Esophagus muscularis mucosa (tissue), 4 donors: ENCODE measurements around the gene BTBD17. TPM values are rescaled to one million over a fixed set of nuclear protein-coding genes. Genes with fewer than 3 reads are reported as not detected.
A peak's percentile ranks its signal among the peaks of the same experiment; 100 is the strongest.

ENCODE experiments used
- DNase-seq: peaks from one replicate; pipeline ENCODE4 v3.0.0-alpha.2; 2017; ENCODE audit errors: extremely low spot score
- H3K27ac ChIP-seq, 4 donors: fragments of 200-600 bp; sonication (generic); replicated peaks in 1 of 4; 1 replicate in 3 of 4; 2 replicates in 1 of 4; pipeline ENCODE4 v1.5.1; 2016 to 2019; ENCODE audit warnings: mild to moderate bottlenecking in 1 of 4
- H3K27me3 ChIP-seq, 4 donors: fragments of 200-600 bp; sonication (generic); one replicate each; pipeline versions ENCODE4 v1.5.1 to v1.6.0; 2016 to 2019
- H3K36me3 ChIP-seq, 4 donors: fragments of 200-600 bp; sonication (generic); one replicate each; pipeline ENCODE4 v1.5.1; 2016 to 2019
- H3K4me1 ChIP-seq, 4 donors: fragments of 200-600 bp; sonication (generic); one replicate each; pipeline ENCODE4 v1.5.1; 2016 to 2019
- H3K4me3 ChIP-seq, 4 donors: fragments of 200-600 bp; sonication (generic); 1 replicate in 2 of 4; 2 replicates in 2 of 4; pipeline ENCODE4 v1.5.1; 2016 to 2019; ENCODE audit warnings: mild to moderate bottlenecking in 4 of 4, moderate library complexity in 1 of 4
- H3K9me3 ChIP-seq, 4 donors: fragments of 200-600 bp; sonication (generic); 1 replicate in 3 of 4; 2 replicates in 1 of 4; pipeline ENCODE4 v1.5.1; 2016 to 2019
- CTCF ChIP-seq, 3 experiments: fragments of 200-600 bp in 2 of 3; fragments of 450-650 bp in 1 of 3; sonication (generic) in 2 of 3; IDR thresholded peaks; one replicate each; pipeline ENCODE4 v1.5.1; 2017 to 2019; ENCODE audit warnings: antibody characterized with exemption in 3 of 3, mild to moderate bottlenecking in 2 of 3, moderate library complexity in 1 of 3
- EP300 ChIP-seq: sonication (generic); formaldehyde crosslinking; IDR thresholded peaks from one replicate; pipeline ENCODE4 v1.6.1; 2017; ENCODE audit warnings: antibody characterized with exemption
- POLR2A ChIP-seq: fragments of 450-650 bp; IDR thresholded peaks from one replicate; pipeline ENCODE4 v1.6.1; 2017; ENCODE audit warnings: antibody characterized with exemption, moderate library complexity, mild to moderate bottlenecking, low read depth
- POLR2AphosphoS5 ChIP-seq, 2 donors: sonication (generic); formaldehyde crosslinking; IDR thresholded peaks; one replicate each; pipeline ENCODE4 v1.6.1; 2017; ENCODE audit warnings: antibody characterized with exemption in 2 of 2
- WGBS: methylation state at CpG from one replicate; pipeline ENCODE4 v1.1.5; 2018; 5-methylcytosine and 5-hydroxymethylcytosine counted together
- intact Hi-C: fragments of 100-400 bp; cut with DNase I; formaldehyde crosslinking; loops from one replicate; pipeline ENCODE4 v1.15.1; 2023
- total RNA-seq, 4 donors: library from RNA; depleted of rRNA; stranded (reverse); fragments of >200 nt; gene quantifications; one replicate each; pipeline versions ENCODE4 v1.1.0 to v1.2.1, GENCODE V29; 2016

Gene BTBD17
- total RNA-seq, 4 donors from 2014 or later = 0.17 TPM; not detected in 3

- Histone ChIP-seq H3K9me3 (no peaks in the 10 kb centered on the region), H3K36me3 (no peaks in the 10 kb centered on the region), H3K27me3 (peaks cover 0 to 100% (median 47%) of the 10 kb centered on the region in 4 donors), H3K27ac (no peak overlapping the region), H3K4me1 (peaks cover 0 to 34% (median 23%) of the 10 kb centered on the region in 4 donors), H3K4me3 (peak overlapping the region; percentile 26 to 43 (median 38))
- TF ChIP-seq POLR2AphosphoS5 (IDR thresholded peaks at IDR 0.05) (no peak), CTCF (IDR thresholded peaks at IDR 0.05) (no peak), POLR2A (no peak), EP300 (no peak)
- DNase-seq = no peak
- WGBS = 18% methylated on average over 8 of the region's 105 CpGs
- intact Hi-C loops = no loop called here
These were observed 4.8 kb downstream of the BTBD17 start for GRCh38 chr17:74356646-74357465.

- 79% methylated on average over 8 of the region's 8 CpGs for whole genome bisulfite sequencing
- Histone ChIP-seq H3K9me3 (no peaks in the 10 kb centered on the region), H3K27me3 (peaks cover 0 to 100% (median 34%) of the 10 kb centered on the region in 4 donors), H3K27ac (no peak overlapping the region), H3K4me3 (no peak overlapping the region), H3K4me1 (peaks cover 0 to 23% (median 15%) of the 10 kb centered on the region in 4 donors), H3K36me3 (no peaks in the 10 kb centered on the region)
- intact Hi-C loops = no loop called here
- TF ChIP-seq POLR2AphosphoS5 (IDR thresholded peaks at IDR 0.05) (no peak), EP300 (no peak), CTCF (IDR thresholded peaks at IDR 0.05) (no peak), POLR2A (no peak)
- no peak for DNase-seq
These were observed 6.6 kb downstream of the BTBD17 start for GRCh38 chr17:74355065-74355464.

GRCh38 chr17:74354561-74354960 lies 7.1 kb downstream of the BTBD17 start:
- H3K9me3 ChIP-seq = no peaks in the 10 kb centered on the region
- TF ChIP-seq CTCF (IDR thresholded peaks at IDR 0.05) (no peak), POLR2AphosphoS5 (IDR thresholded peaks at IDR 0.05) (no peak), EP300 (no peak), POLR2A (no peak)
- peaks cover 0 to 23% (median 15%) of the 10 kb centered on the region in 4 donors for H3K4me1 ChIP-seq
- H3K4me3 ChIP-seq = no peak overlapping the region
- WGBS = 81% methylated on average over 7 of the region's 10 CpGs
- H3K27me3 ChIP-seq = peaks cover 0 to 99% (median 29%) of the 10 kb centered on the region in 4 donors
- H3K27ac ChIP-seq = no peak overlapping the region
- no peaks in the 10 kb centered on the region for H3K36me3 ChIP-seq
- no peak for DNase-seq
- intact Hi-C loops = no loop called here

- H3K27ac ChIP-seq = no peak overlapping the region
- 15% methylated on average over 10 of the region's 29 CpGs for WGBS
- no peaks in the 10 kb centered on the region for H3K9me3 ChIP-seq
- peaks cover 0 to 23% (median 15%) of the 10 kb centered on the region in 4 donors for H3K4me1 ChIP-seq
- intact Hi-C loops = no loop called here
- H3K4me3 ChIP-seq = no peak overlapping the region
- H3K36me3 ChIP-seq = no peaks in the 10 kb centered on the region
- TF ChIP-seq POLR2AphosphoS5 (IDR thresholded peaks at IDR 0.05) (no peak), CTCF (IDR thresholded peaks at IDR 0.05) (peak in 1 of 3 experiments; percentile 33), POLR2A (no peak)
- no peak for DNase-seq
- peaks cover 0 to 99% (median 26%) of the 10 kb centered on the region in 4 donors for H3K27me3 ChIP-seq
These were observed 7.5 kb downstream of the BTBD17 start for GRCh38 chr17:74354123-74354522.
